ENCODE results near the gene ARHGEF12. TPM values are rescaled to one million over a fixed set of nuclear protein-coding genes. Genes with fewer than 3 reads are reported as not detected.

ARHGEF12 gene
- total RNA-seq, 1 experiment from 2014 or later: 132 TPM

DNA sequence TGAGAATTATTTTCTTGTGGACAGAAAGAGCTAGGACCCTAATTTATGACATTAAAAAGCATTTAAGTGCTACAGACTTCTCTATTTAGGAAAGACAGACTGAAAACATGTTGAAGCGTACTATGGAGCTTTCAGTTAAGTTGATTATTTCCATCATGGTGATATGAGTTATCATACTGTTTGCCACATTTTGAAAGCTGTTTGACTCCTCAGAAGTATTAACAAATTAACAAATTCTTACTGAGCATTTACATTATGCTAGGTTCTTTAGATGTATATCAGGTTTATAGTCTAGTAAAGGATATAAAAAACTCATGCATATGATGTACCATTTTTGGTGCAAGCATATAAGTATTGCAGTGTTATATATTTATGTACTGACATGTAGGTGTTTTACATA lies 50.1 kb downstream of the ARHGEF12 start:
- no peaks in the 10 kb centered on the region for H3K36me3 ChIP-seq (ENCODE audit: insufficient read depth, low read length, poor library complexity, severe bottlenecking)
- H3K4me3 ChIP-seq (ENCODE audit: low read depth, low read length, poor library complexity, severe bottlenecking): no peak overlapping the region
- no peak for TF ChIP-seq EZH2 (IDR thresholded peaks at IDR 0.05; ENCODE audit: borderline replicate concordance, low read depth, low read length, poor library complexity, severe bottlenecking)
- TF ChIP-seq, protein P1, sequence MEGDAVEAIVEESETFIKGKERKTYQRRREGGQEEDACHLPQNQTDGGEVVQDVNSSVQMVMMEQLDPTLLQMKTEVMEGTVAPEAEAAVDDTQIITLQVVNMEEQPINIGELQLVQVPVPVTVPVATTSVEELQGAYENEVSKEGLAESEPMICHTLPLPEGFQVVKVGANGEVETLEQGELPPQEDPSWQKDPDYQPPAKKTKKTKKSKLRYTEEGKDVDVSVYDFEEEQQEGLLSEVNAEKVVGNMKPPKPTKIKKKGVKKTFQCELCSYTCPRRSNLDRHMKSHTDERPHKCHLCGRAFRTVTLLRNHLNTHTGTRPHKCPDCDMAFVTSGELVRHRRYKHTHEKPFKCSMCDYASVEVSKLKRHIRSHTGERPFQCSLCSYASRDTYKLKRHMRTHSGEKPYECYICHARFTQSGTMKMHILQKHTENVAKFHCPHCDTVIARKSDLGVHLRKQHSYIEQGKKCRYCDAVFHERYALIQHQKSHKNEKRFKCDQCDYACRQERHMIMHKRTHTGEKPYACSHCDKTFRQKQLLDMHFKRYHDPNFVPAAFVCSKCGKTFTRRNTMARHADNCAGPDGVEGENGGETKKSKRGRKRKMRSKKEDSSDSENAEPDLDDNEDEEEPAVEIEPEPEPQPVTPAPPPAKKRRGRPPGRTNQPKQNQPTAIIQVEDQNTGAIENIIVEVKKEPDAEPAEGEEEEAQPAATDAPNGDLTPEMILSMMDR (conservative IDR thresholded peaks at IDR 0.05; ENCODE audit: low read depth, low read length): no peak
- H3K9me3 ChIP-seq (ENCODE audit: low read depth, low read length, poor library complexity, severe bottlenecking): no peaks in the 10 kb centered on the region
- DNase-seq (ENCODE audit: low spot score): no peak
- no peak overlapping the region for H3K27ac ChIP-seq (ENCODE audit: low read depth, low read length, poor library complexity, severe bottlenecking)
- H3K27me3 ChIP-seq (replicated peaks; ENCODE audit: insufficient read depth, low read depth, low read length, poor library complexity): no peaks in the 10 kb centered on the region
- intact Hi-C loops (cut with micrococcal nuclease; ENCODE audit: unreplicated experiment): no loop called here
- peaks cover 42% of the 10 kb centered on the region for H3K4me1 ChIP-seq (ENCODE audit: insufficient read depth, low read length, poor library complexity, severe bottlenecking)
- no TSS peak for BruUV-seq (replicated peaks)
- ChIA-PET CTCF (no interaction called here), POLR2A (ENCODE audit: low non-redundant PET) (no interaction called here)

DNA sequence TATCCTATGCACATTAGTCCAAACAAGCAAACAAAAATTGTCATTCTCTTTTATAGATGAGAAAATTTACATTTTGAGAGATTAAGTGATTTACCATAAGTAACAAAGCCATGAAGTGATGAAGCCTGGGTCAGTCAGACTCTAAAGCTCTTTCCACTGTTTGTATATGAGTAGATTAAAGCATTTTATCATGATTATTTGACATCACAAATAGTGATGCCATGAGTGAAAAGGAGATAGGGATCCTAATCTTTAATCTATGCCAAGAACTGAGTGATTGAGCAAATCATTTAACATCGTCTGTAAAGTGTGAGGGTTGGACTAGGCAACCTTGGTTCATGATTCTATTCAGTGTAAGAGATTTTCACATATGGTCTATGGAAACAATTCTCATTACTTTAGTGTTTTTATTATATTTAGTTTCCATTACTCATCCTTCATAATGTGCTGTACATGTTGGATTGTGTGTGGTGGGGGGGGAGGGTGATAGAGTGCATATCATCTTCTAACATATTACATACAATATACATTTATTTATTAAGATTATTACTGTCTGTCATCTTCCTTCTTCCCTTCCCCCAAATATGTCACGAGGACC lies 50.7 kb downstream of the ARHGEF12 start:
- H3K36me3 ChIP-seq (ENCODE audit: insufficient read depth, low read length, poor library complexity, severe bottlenecking): no peaks in the 10 kb centered on the region
- H3K27ac ChIP-seq (ENCODE audit: low read depth, low read length, poor library complexity, severe bottlenecking): no peak overlapping the region
- no TSS peak for BruUV-seq (replicated peaks)
- peaks cover 47% of the 10 kb centered on the region for H3K4me1 ChIP-seq (ENCODE audit: insufficient read depth, low read length, poor library complexity, severe bottlenecking)
- no peaks in the 10 kb centered on the region for H3K9me3 ChIP-seq (ENCODE audit: low read depth, low read length, poor library complexity, severe bottlenecking)
- POLR2A ChIA-PET (ENCODE audit: low non-redundant PET): no interaction called here
- CTCF ChIA-PET: no interaction called here
- no peak overlapping the region for H3K4me3 ChIP-seq (ENCODE audit: low read depth, low read length, poor library complexity, severe bottlenecking)
- no peaks in the 10 kb centered on the region for H3K27me3 ChIP-seq (replicated peaks; ENCODE audit: insufficient read depth, low read depth, low read length, poor library complexity)
- intact Hi-C loops (cut with micrococcal nuclease; ENCODE audit: unreplicated experiment): no loop called here
- no peak for DNase-seq (ENCODE audit: low spot score)
- TF ChIP-seq EZH2 (IDR thresholded peaks at IDR 0.05; ENCODE audit: borderline replicate concordance, low read depth, low read length, poor library complexity, severe bottlenecking): no peak
- TF ChIP-seq, protein P1 (conservative IDR thresholded peaks at IDR 0.05; ENCODE audit: low read depth, low read length): no peak

DNA sequence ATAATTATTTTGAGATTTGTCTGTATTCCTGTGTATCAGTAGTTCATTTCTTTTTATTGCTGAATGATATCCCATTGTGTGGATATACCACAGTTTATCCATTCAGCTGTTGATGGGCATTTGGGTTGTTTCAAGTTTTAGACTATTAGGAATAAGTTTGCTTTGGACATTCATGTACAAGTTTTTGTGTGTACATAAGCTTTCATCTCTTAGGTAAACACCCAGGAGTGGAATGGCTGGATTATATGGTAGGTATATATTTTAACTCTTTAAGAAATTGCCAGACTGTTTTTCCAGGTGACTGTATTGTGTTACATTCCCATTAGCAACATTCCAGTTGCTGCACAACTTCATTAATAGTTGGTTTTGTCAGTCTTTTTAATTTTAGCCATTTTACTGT lies 52.0 kb downstream of the ARHGEF12 start:
- intact Hi-C loops (cut with micrococcal nuclease; ENCODE audit: unreplicated experiment): no loop called here
- Histone ChIP-seq H3K27me3 (replicated peaks; ENCODE audit: insufficient read depth, low read depth, low read length, poor library complexity) (no peaks in the 10 kb centered on the region), H3K4me1 (ENCODE audit: insufficient read depth, low read length, poor library complexity, severe bottlenecking) (peaks cover 49% of the 10 kb centered on the region), H3K4me3 (ENCODE audit: low read depth, low read length, poor library complexity, severe bottlenecking) (no peak overlapping the region), H3K36me3 (ENCODE audit: insufficient read depth, low read length, poor library complexity, severe bottlenecking) (no peaks in the 10 kb centered on the region), H3K27ac (ENCODE audit: low read depth, low read length, poor library complexity, severe bottlenecking) (no peak overlapping the region), H3K9me3 (ENCODE audit: low read depth, low read length, poor library complexity, severe bottlenecking) (no peaks in the 10 kb centered on the region)
- DNase-seq (ENCODE audit: low spot score): no peak
- ChIA-PET CTCF (no interaction called here), POLR2A (ENCODE audit: low non-redundant PET) (no interaction called here)
- no peak for TF ChIP-seq EZH2 (IDR thresholded peaks at IDR 0.05; ENCODE audit: borderline replicate concordance, low read depth, low read length, poor library complexity, severe bottlenecking)
- TF ChIP-seq, protein P1 (conservative IDR thresholded peaks at IDR 0.05; ENCODE audit: low read depth, low read length): no peak
- BruUV-seq (replicated peaks): no TSS peak
